ENCODE results near the gene CLTA.
A peak's percentile ranks its signal among the peaks of the same experiment; 100 is the strongest.

The CLTA gene

GRCh38 chr9:36145970-36146369 lies 44.8 kb upstream of the CLTA start:
- TF ChIP-seq CTCF (conservative IDR thresholded peaks at IDR 0.05; ENCODE audit: low read length): no peak
- DNase-seq (ENCODE audit: low read depth): no peak

GRCh38 chr9:36146651-36147050 lies 44.1 kb upstream of the CLTA start:
- TF ChIP-seq CTCF (conservative IDR thresholded peaks at IDR 0.05; ENCODE audit: low read length): no peak
- no peak for DNase-seq (ENCODE audit: low read depth)
- no peak overlapping the region for H3K4me3 ChIP-seq (ENCODE audit: low read length)

More at GRCh38 chr9:36145970-36146369, 44.8 kb upstream of the CLTA start:
- no peak overlapping the region for H3K4me3 ChIP-seq (ENCODE audit: low read length)

GRCh38 chr9:36147441-36148175 lies 43.1 kb upstream of the CLTA start:
- no peak for DNase-seq (ENCODE audit: low read depth)
- H3K4me3 ChIP-seq (ENCODE audit: low read length): no peak overlapping the region
- no peak for TF ChIP-seq CTCF (conservative IDR thresholded peaks at IDR 0.05; ENCODE audit: low read length)

GRCh38 chr9:36148311-36149051 lies 42.2 kb upstream of the CLTA start:
- TF ChIP-seq CTCF (conservative IDR thresholded peaks at IDR 0.05; ENCODE audit: low read length): 0 out of 2 replicates have a peak, but pooled peaks have one; percentile 7
- peak overlapping the region; percentile 1; the same call in 1 of the 2 replicates for H3K4me3 ChIP-seq (ENCODE audit: low read length)
- DNase-seq (ENCODE audit: low read depth): peak; percentile 96

GRCh38 chr9:36149197-36149596 lies 41.5 kb upstream of the CLTA start:
- peak; percentile 78 for DNase-seq (ENCODE audit: low read depth)
- no peak for TF ChIP-seq CTCF (conservative IDR thresholded peaks at IDR 0.05; ENCODE audit: low read length)
- H3K4me3 ChIP-seq (ENCODE audit: low read length): no peak overlapping the region

- DNase-seq (ENCODE audit: low read depth): peak; percentile 48
- H3K4me3 ChIP-seq (ENCODE audit: low read length): no peak overlapping the region
- no peak for TF ChIP-seq CTCF (conservative IDR thresholded peaks at IDR 0.05; ENCODE audit: low read length)
These were observed 40.0 kb upstream of the CLTA start for GRCh38 chr9:36150574-36151315.
